Measurements from ENCODE around the gene INIP.

Gene INIP

GRCh38 chr9:112669326-112669725 is 48.6 kb downstream of the INIP start:
- no peaks in the 10 kb centered on the region for H4K20me1 ChIP-seq (ENCODE audit: insufficient read depth, low read length)
- no peaks in the 10 kb centered on the region for H3K4me1 ChIP-seq (ENCODE audit: insufficient read depth, low read length)
- no peak overlapping the region for H3K9ac ChIP-seq (ENCODE audit: low read depth, low read length)
- DNase-seq (no peak), ATAC-seq (ENCODE audit: insufficient read depth, low read depth) (no peak)
- no peak overlapping the region for H2AFZ ChIP-seq (ENCODE audit: low read depth, low read length)
- no peaks in the 10 kb centered on the region for H3K79me2 ChIP-seq (ENCODE audit: insufficient read depth, low read length)
- H3K4me2 ChIP-seq (ENCODE audit: insufficient read depth, low read length), result no peak overlapping the region
- H3K27ac ChIP-seq (ENCODE audit: low read length), result no peak overlapping the region
- no peaks in the 10 kb centered on the region for H3K9me3 ChIP-seq (ENCODE audit: insufficient read depth, low read length, severe bottlenecking)
- no peaks in the 10 kb centered on the region for H3K27me3 ChIP-seq (ENCODE audit: insufficient read depth, low read length, poor library complexity)
- TF ChIP-seq EZH2 (IDR thresholded peaks at IDR 0.05; ENCODE audit: borderline replicate concordance, low read depth, low read length, severe bottlenecking) (no peak), CTCF (IDR thresholded peaks at IDR 0.05; ENCODE audit: borderline replicate concordance, extremely low read depth, low read length, poor library complexity, severe bottlenecking) (no peak)
- H3K36me3 ChIP-seq (ENCODE audit: insufficient read depth, low read length), result no peaks in the 10 kb centered on the region
- no peak overlapping the region for H3K4me3 ChIP-seq (ENCODE audit: low read depth in 1 of 2, low read length in 2 of 2)

DNA sequence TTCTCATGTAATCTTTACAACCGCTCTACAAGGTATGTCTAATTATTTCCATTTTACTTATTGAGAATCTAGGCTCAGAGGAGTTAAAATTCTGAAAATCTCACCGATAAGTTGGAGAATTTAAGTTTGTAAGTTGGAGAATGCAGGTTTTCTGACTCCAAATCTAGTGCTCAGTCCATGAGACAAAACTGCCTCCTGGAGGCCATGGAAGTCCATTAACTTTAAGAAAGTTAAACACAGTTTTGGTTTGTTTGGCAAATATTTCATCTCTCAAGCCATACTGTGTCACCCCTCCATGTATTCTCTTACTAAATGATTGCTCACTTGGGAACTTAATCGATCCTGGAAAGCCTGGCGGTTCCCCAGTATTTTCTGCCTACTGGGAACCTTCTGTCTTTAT is 52.6 kb downstream of the INIP start:
- ATAC-seq (ENCODE audit: insufficient read depth, low read depth), result no peak
- Histone ChIP-seq H3K4me3 (ENCODE audit: low read depth in 1 of 2, low read length in 2 of 2) (no peak overlapping the region), H3K4me1 (ENCODE audit: insufficient read depth, low read length) (no peaks in the 10 kb centered on the region), H3K9me3 (ENCODE audit: insufficient read depth, low read length, severe bottlenecking) (no peaks in the 10 kb centered on the region), H3K27ac (ENCODE audit: low read length) (no peak overlapping the region), H3K4me2 (ENCODE audit: insufficient read depth, low read length) (no peak overlapping the region), H3K79me2 (ENCODE audit: insufficient read depth, low read length) (no peaks in the 10 kb centered on the region), H3K36me3 (ENCODE audit: insufficient read depth, low read length) (no peaks in the 10 kb centered on the region), H4K20me1 (ENCODE audit: insufficient read depth, low read length) (no peaks in the 10 kb centered on the region), H3K9ac (ENCODE audit: low read depth, low read length) (no peak overlapping the region), H3K27me3 (ENCODE audit: insufficient read depth, low read length, poor library complexity) (no peaks in the 10 kb centered on the region), H2AFZ (ENCODE audit: low read depth, low read length) (no peak overlapping the region)
- TF ChIP-seq CTCF (IDR thresholded peaks at IDR 0.05; ENCODE audit: borderline replicate concordance, extremely low read depth, low read length, poor library complexity, severe bottlenecking) (no peak), EZH2 (IDR thresholded peaks at IDR 0.05; ENCODE audit: borderline replicate concordance, low read depth, low read length, severe bottlenecking) (no peak)
- no peak for DNase-seq

GRCh38 chr9:112664531-112664930 is 53.4 kb downstream of the INIP start:
- Histone ChIP-seq H3K9me3 (ENCODE audit: insufficient read depth, low read length, severe bottlenecking) (no peaks in the 10 kb centered on the region), H3K27ac (ENCODE audit: low read length) (no peak overlapping the region), H3K9ac (ENCODE audit: low read depth, low read length) (no peak overlapping the region), H3K4me2 (ENCODE audit: insufficient read depth, low read length) (no peak overlapping the region), H3K36me3 (ENCODE audit: insufficient read depth, low read length) (peaks cover 7% of the 10 kb centered on the region), H3K4me1 (ENCODE audit: insufficient read depth, low read length) (no peaks in the 10 kb centered on the region), H2AFZ (ENCODE audit: low read depth, low read length) (no peak overlapping the region), H4K20me1 (ENCODE audit: insufficient read depth, low read length) (no peaks in the 10 kb centered on the region), H3K4me3 (ENCODE audit: low read depth in 1 of 2, low read length in 2 of 2) (no peak overlapping the region), H3K27me3 (ENCODE audit: insufficient read depth, low read length, poor library complexity) (no peaks in the 10 kb centered on the region), H3K79me2 (ENCODE audit: insufficient read depth, low read length) (no peaks in the 10 kb centered on the region)
- DNase-seq (no peak), ATAC-seq (ENCODE audit: insufficient read depth, low read depth) (no peak)
- TF ChIP-seq CTCF (IDR thresholded peaks at IDR 0.05; ENCODE audit: borderline replicate concordance, extremely low read depth, low read length, poor library complexity, severe bottlenecking) (no peak), EZH2 (IDR thresholded peaks at IDR 0.05; ENCODE audit: borderline replicate concordance, low read depth, low read length, severe bottlenecking) (no peak)

- DNase-seq (no peak), ATAC-seq (ENCODE audit: insufficient read depth, low read depth) (no peak)
- no peaks in the 10 kb centered on the region for H4K20me1 ChIP-seq (ENCODE audit: insufficient read depth, low read length)
- H3K4me1 ChIP-seq (ENCODE audit: insufficient read depth, low read length), result no peaks in the 10 kb centered on the region
- H3K27ac ChIP-seq (ENCODE audit: low read length), result no peak overlapping the region
- no peak for TF ChIP-seq EZH2 (IDR thresholded peaks at IDR 0.05; ENCODE audit: borderline replicate concordance, low read depth, low read length, severe bottlenecking)
- TF ChIP-seq CTCF (IDR thresholded peaks at IDR 0.05; ENCODE audit: borderline replicate concordance, extremely low read depth, low read length, poor library complexity, severe bottlenecking), result no peak
- H3K4me2 ChIP-seq (ENCODE audit: insufficient read depth, low read length), result no peak overlapping the region
- no peak overlapping the region for H3K9ac ChIP-seq (ENCODE audit: low read depth, low read length)
- H2AFZ ChIP-seq (ENCODE audit: low read depth, low read length), result no peak overlapping the region
- H3K9me3 ChIP-seq (ENCODE audit: insufficient read depth, low read length, severe bottlenecking), result no peaks in the 10 kb centered on the region
- no peak overlapping the region for H3K4me3 ChIP-seq (ENCODE audit: low read depth in 1 of 2, low read length in 2 of 2)
- H3K27me3 ChIP-seq (ENCODE audit: insufficient read depth, low read length, poor library complexity), result no peaks in the 10 kb centered on the region
- no peaks in the 10 kb centered on the region for H3K79me2 ChIP-seq (ENCODE audit: insufficient read depth, low read length)
- H3K36me3 ChIP-seq (ENCODE audit: insufficient read depth, low read length), result peaks cover 12% of the 10 kb centered on the region
These were observed 54.2 kb downstream of the INIP start for GRCh38 chr9:112663681-112664080.

All from DND-41 (cell line).